K562 (cell line): ENCODE measurements around the gene GPN1. TPM values are rescaled to one million over a fixed set of nuclear protein-coding genes. Genes with fewer than 3 reads are reported as not detected.

Experiments used
- ATAC-seq: fragments of 200-7000 bp; cut with Tn5 transposase; 3 replicates; pipeline ENCODE4 v1.9.1; 2020; ENCODE audit warnings: moderate library complexity
- BruUV-seq: library from RNA; stranded (reverse); fragments of 400-500 nt; replicated peaks from 2 replicates; lab custom pipeline; 2021; lab: Mats Ljungman, UMichigan
- CTCF ChIA-PET: fragments of 300-600 bp; formaldehyde crosslinking; extraction: SDS; loops from one replicate; lab custom pipeline; 2021; ENCODE audit warnings: low intra/inter-chr PET ratio; lab: Yijun Ruan, JAX
- POLR2A ChIA-PET: fragments of 300-600, 350-650 bp; sonication (Branson Sonifier 250); formaldehyde crosslinking; extraction: SDS; loops from one replicate; lab custom pipeline; 2021; ENCODE audit warnings: antibody characterized with exemption, inconsistent platforms; lab: Yijun Ruan, JAX
- DNase-seq, 4 experiments: peaks; one replicate each; pipeline versions ENCODE4 v3.0.0 to v3.0.0-alpha.2; 2011 to 2018; ENCODE audit warnings: low spot score in 3 of 4, mixed read lengths in 3 of 4; ENCODE audit errors: extremely low read depth in 1 of 4
- FAIRE-seq: peaks from 2 replicates; lab custom pipeline; 2011; peaks lifted over from hg19 to GRCh38; lab: Jason Lieb, UNC
- H2AFZ ChIP-seq: 2 replicates; pipeline ENCODE4 v1.6.0; 2011; ENCODE audit warnings: low read depth, low read length, control low read depth, inconsistent platforms
- H3K27ac ChIP-seq: fragments of 200-600 bp; 3 replicates; pipeline ENCODE4 v1.8.0; 2011; ENCODE audit warnings: low read depth, mild to moderate bottlenecking, control low read depth, inconsistent platforms, low read length, moderate library complexity, mixed read lengths; ENCODE audit errors: extremely low read depth
- H3K27me3 ChIP-seq, 2 experiments: fragments of 300-600 bp in 1 of 2; 2 replicates in 1 of 2; 3 replicates in 1 of 2; pipeline versions ENCODE4 v1.6.0 to v1.8.0; 2011; ENCODE audit warnings: inconsistent platforms in 2 of 2, low read length in 2 of 2, mild to moderate bottlenecking in 1 of 2, mixed read lengths in 1 of 2, moderate library complexity in 1 of 2; ENCODE audit not compliant: control insufficient read depth in 2 of 2, insufficient read depth in 2 of 2
- H3K36me3 ChIP-seq: fragments of 300-600 bp; 3 replicates; pipeline ENCODE4 v1.8.0; 2011; ENCODE audit warnings: mild to moderate bottlenecking, low read length, inconsistent platforms; ENCODE audit not compliant: control insufficient read depth, insufficient read depth
- H3K4me1 ChIP-seq, 2 experiments: fragments of 200-600 bp in 1 of 2; replicated peaks in 1 of 2; 2 replicates in 1 of 2; 3 replicates in 1 of 2; pipeline versions ENCODE4 v1.5.1 to v1.8.0; 2011; ENCODE audit warnings: inconsistent platforms in 2 of 2, low read length in 2 of 2, mild to moderate bottlenecking in 1 of 2, mixed read lengths in 1 of 2, moderate library complexity in 1 of 2; ENCODE audit not compliant: control insufficient read depth in 2 of 2, insufficient read depth in 2 of 2
- H3K4me2 ChIP-seq: 2 replicates; pipeline ENCODE4 v1.6.1; 2011; ENCODE audit warnings: low read length, control low read depth, inconsistent platforms, mixed read lengths; ENCODE audit not compliant: insufficient read depth
- H3K4me3 ChIP-seq: fragments of 200-600 bp; sonication (generic), shearing (Covaris generic); 2 replicates; pipeline ENCODE4 v1.5.1; 2016; ENCODE audit warnings: control low read depth, inconsistent platforms
- H3K79me2 ChIP-seq: fragments of 200-600 bp; 3 replicates; pipeline ENCODE4 v1.8.0; 2011; ENCODE audit warnings: low read length, inconsistent platforms; ENCODE audit not compliant: control insufficient read depth, insufficient read depth
- H3K9ac ChIP-seq, 2 experiments: 2 replicates each; pipeline versions ENCODE4 v1.6.0 to v1.6.1; 2011; ENCODE audit warnings: low read depth in 2 of 2, low read length in 2 of 2, control low read depth in 1 of 2, inconsistent platforms in 1 of 2, mild to moderate bottlenecking in 1 of 2, mixed read lengths in 1 of 2; ENCODE audit not compliant: insufficient read depth in 1 of 2
- H3K9me1 ChIP-seq: one replicate; pipeline ENCODE4 v1.6.0; 2011; ENCODE audit warnings: inconsistent platforms, mild to moderate bottlenecking, low read length, moderate library complexity; ENCODE audit not compliant: control insufficient read depth, insufficient read depth
- H3K9me3 ChIP-seq: replicated peaks from 2 replicates; pipeline ENCODE4 v1.5.1; 2011; ENCODE audit warnings: low read depth, low read length, inconsistent platforms; ENCODE audit not compliant: control insufficient read depth, insufficient read depth
- H4K20me1 ChIP-seq: replicated peaks from 2 replicates; pipeline ENCODE4 v1.6.1; 2011; ENCODE audit warnings: low read length, inconsistent platforms, mixed read lengths; ENCODE audit not compliant: control insufficient read depth, insufficient read depth
- ELF2 ChIP-seq: fragments of 250-450 bp; sonication (Bioruptor Pico); IDR thresholded peaks from 2 replicates; pipeline ENCODE4 v1.5.0; 2021; ENCODE audit warnings: mild to moderate bottlenecking
- FOXK1 ChIP-seq: sonication (generic); formaldehyde crosslinking; IDR thresholded peaks from 2 replicates; pipeline ENCODE4 v1.8.0; 2022; ENCODE audit warnings: missing genetic modification reagents, mild to moderate bottlenecking, borderline replicate concordance
- HEY1 ChIP-seq: fragments of 250-450 bp; sonication (Bioruptor Pico); IDR thresholded peaks from 2 replicates; pipeline ENCODE4 v1.5.0; 2020; ENCODE audit warnings: mild to moderate bottlenecking, moderate library complexity, borderline replicate concordance
- HNRNPUL1 ChIP-seq: fragments of 200-400 bp; formaldehyde crosslinking; IDR thresholded peaks from 2 replicates; pipeline ENCODE4 v1.6.1; 2017; ENCODE audit warnings: low read length
- RHOXF2B ChIP-seq: fragments of 250-450 bp; sonication (Bioruptor Pico); conservative IDR thresholded peaks from 2 replicates; pipeline ENCODE4 v1.5.1; 2021
- RNF2 ChIP-seq: sonication (generic); IDR thresholded peaks from 2 replicates; pipeline ENCODE4 v1.6.1; 2016
- TAF7 ChIP-seq: fragments of 450-650 bp; IDR thresholded peaks from 2 replicates; pipeline ENCODE4 v1.6.1; 2016; ENCODE audit warnings: missing genetic modification characterization, missing compliant biosample characterization
- ZBTB7A ChIP-seq: IDR thresholded peaks from 2 replicates; pipeline ENCODE4 v1.6.1; 2011; ENCODE audit warnings: low read depth, mild to moderate bottlenecking, low read length, moderate library complexity, borderline replicate concordance; ENCODE audit not compliant: control insufficient read depth
- ZNF644 ChIP-seq: fragments of 200-800 bp; sonication (Bioruptor generic); IDR thresholded peaks from 2 replicates; pipeline ENCODE4 v1.6.1; 2016; ENCODE audit warnings: low read depth, missing genetic modification characterization, missing compliant biosample characterization
- WGBS: fragments of 100-300 bp; shearing (Covaris generic); methylation state at CpG from one replicate; pipeline ENCODE4 v1.1.6; 2016; ENCODE audit warnings: low coverage, mixed read lengths; ENCODE audit not compliant: insufficient coverage; ENCODE audit errors: missing lambda C conversion rate; 5-methylcytosine and 5-hydroxymethylcytosine counted together
- in situ Hi-C: fragments of 300-500 bp; cut with MboI; formaldehyde crosslinking; loops from 4 replicates; pipeline ENCODE4 v1.15.0; 2018; ENCODE audit warnings: inconsistent platforms, mixed read lengths
- intact Hi-C: fragments of 100-400 bp; cut with micrococcal nuclease; formaldehyde crosslinking; loops from 2 replicates; pipeline ENCODE4 v1.14.2; 2022
- polyA plus RNA-seq, 8 experiments: library from polyadenylated mRNA; depleted of rRNA in 4 of 8; stranded (reverse) in 5 of 8; unstranded in 3 of 8; fragments of >200 nt; fragmentation: Nextera tagmentation in 2 of 8; fragmentation: Illumina TruSeq in 1 of 8; extraction: Ambion mirVana in 2 of 8; extraction: Trizol in 1 of 8; gene quantifications; 2 replicates each; pipeline versions ENCODE4 v1.2.1 to v1.2.3, GENCODE V29; 2011 to 2014; ENCODE audit warnings: inconsistent platforms in 1 of 8, missing spikeins in 1 of 8
- total RNA-seq, 7 experiments: library from RNA; depleted of rRNA in 6 of 7; stranded (reverse); fragments of >200 nt in 6 of 7; fragmentation: Illumina TruSeq in 2 of 7; extraction: Trizol in 2 of 7; gene quantifications; 2 replicates each; pipeline versions ENCODE4 v1.2.1 to v1.2.3, GENCODE V29; 2011 to 2021; ENCODE audit warnings: low replicate concordance in 1 of 7
- TF ChIP-seq, protein P1 (sequence below), 2 experiments: IDR thresholded peaks in 1 of 2; conservative IDR thresholded peaks in 1 of 2; 2 replicates each; pipeline ENCODE4 v1.6.1; 2016; ENCODE audit warnings: low read depth in 2 of 2, mild to moderate bottlenecking in 1 of 2, missing compliant biosample characterization in 1 of 2, missing genetic modification characterization in 1 of 2, moderate library complexity in 1 of 2
- TF ChIP-seq, protein P2 (sequence below): IDR thresholded peaks from 2 replicates; pipeline ENCODE4 v1.6.1; 2014; ENCODE audit warnings: antibody characterized with exemption

The GPN1 gene
- total and polyA plus RNA-seq, 9 of the 15 experiments (the other 6 are each of a cell fraction or from before 2014, with no cell fraction given), result 23.4 to 171 (median 48.2) TPM

DNA sequence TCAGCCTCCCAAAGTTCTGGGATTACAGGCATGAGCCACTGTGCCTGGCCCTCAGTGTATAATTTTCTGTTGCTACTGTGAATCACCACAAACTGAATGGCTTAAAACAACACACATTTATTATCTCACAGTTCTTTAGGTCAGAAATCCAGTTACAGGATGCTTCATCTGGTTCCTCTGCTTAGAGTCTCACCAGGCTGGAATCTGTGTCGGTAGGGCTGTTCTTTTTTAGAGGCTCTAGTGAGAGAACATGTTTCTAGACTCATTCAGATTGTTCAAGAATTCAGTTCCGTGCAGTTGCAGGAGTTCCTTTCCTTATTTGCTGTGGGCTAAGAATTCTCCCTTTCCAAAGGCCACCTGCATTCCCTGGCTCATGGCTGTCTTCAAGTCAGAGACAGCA is 22.2 kb upstream of the GPN1 start:
- ATAC-seq, result no peak
- DNase-seq, result no peak
- Histone ChIP-seq H3K27me3 (no peaks in the 10 kb centered on the region), H2AFZ (no peak overlapping the region), H3K36me3 (peaks cover 78% of the 10 kb centered on the region), H4K20me1 (no peaks in the 10 kb centered on the region), H3K9me3 (no peaks in the 10 kb centered on the region), H3K27ac (no peak overlapping the region), H3K9ac (no peak overlapping the region), H3K4me1 (no peaks in the 10 kb centered on the region), H3K9me1 (peaks cover 3% of the 10 kb centered on the region), H3K4me2 (no peak overlapping the region), H3K4me3 (no peak overlapping the region), H3K79me2 (peaks cover 15% of the 10 kb centered on the region; the same call in 2 of the 3 replicates)
- no TSS peak for BruUV-seq
- TF ChIP-seq, protein P1, sequence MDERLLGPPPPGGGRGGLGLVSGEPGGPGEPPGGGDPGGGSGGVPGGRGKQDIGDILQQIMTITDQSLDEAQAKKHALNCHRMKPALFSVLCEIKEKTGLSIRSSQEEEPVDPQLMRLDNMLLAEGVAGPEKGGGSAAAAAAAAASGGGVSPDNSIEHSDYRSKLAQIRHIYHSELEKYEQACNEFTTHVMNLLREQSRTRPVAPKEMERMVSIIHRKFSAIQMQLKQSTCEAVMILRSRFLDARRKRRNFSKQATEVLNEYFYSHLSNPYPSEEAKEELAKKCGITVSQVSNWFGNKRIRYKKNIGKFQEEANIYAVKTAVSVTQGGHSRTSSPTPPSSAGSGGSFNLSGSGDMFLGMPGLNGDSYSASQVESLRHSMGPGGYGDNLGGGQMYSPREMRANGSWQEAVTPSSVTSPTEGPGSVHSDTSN (CRISPR knock-in tag; IDR thresholded peaks at IDR 0.05; ENCODE audit: low read depth), result no peak
- TF ChIP-seq, protein P1 (tag; conservative IDR thresholded peaks at IDR 0.05; ENCODE audit: low read depth), result no peak
- TF ChIP-seq, protein P2, sequence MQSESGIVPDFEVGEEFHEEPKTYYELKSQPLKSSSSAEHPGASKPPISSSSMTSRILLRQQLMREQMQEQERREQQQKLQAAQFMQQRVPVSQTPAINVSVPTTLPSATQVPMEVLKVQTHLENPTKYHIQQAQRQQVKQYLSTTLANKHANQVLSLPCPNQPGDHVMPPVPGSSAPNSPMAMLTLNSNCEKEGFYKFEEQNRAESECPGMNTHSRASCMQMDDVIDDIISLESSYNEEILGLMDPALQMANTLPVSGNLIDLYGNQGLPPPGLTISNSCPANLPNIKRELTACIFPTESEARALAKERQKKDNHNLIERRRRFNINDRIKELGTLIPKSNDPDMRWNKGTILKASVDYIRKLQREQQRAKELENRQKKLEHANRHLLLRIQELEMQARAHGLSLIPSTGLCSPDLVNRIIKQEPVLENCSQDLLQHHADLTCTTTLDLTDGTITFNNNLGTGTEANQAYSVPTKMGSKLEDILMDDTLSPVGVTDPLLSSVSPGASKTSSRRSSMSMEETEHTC, result no peak
- no peak for TF ChIP-seq RNF2
- TF ChIP-seq ELF2 (CRISPR knock-in tag), result no peak
- no peak for TF ChIP-seq ZBTB7A
- TF ChIP-seq RHOXF2B (CRISPR knock-in tag), result no peak
- TF ChIP-seq ZNF644 (tag), result no peak
- TF ChIP-seq HNRNPUL1, result no peak
- TF ChIP-seq FOXK1 (CRISPR knock-in tag), result no peak
- no peak for TF ChIP-seq HEY1
- TF ChIP-seq TAF7 (tag), result no peak
- FAIRE-seq, result no peak
- in situ Hi-C loops (no loop called here), intact Hi-C loops (no loop called here)
- 77% methylated on average over 2 of the region's 2 CpGs for WGBS
- ChIA-PET POLR2A (no interaction called here), CTCF (no interaction called here)
